ENCODE measurements around the gene ASTN1.

The ASTN1 gene

DNA sequence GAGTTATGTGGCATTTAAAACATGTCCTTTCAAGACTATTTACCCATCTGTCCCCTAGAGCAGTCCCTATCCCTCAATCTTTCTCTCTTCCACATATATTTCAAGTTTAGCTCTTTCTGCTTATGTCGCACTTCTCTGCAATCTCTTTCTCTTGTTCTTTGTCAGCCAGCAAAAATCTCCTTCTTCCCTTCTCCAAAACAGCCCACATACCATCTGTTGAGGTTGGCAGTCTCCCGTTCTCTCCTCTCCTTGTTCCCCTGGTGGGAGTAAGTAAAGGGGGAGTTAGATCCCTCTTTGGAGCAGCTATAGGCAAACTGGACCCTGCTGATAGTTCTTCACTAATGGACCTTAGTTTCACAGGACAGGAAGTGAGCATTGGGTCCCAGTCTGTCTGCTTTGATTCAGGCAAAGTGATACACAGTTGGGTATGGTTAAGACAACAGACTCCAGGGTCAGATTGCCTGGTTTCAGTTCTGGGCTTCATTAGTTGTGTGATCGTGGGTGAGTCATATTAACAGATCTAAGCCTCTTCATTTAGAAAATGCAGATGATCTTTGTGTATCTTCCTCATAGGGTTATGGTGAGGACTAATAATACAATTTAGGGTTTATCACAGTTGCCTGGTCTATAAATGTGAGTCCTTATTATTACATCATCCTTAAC, 25.9 kb upstream of the ASTN1 start:
- Histone ChIP-seq H2BK5ac (ENCODE audit: low read length) (no peak overlapping the region), H3K23ac (ENCODE audit: low read depth, low read length, poor library complexity) (no peak overlapping the region), H3K9ac (ENCODE audit: low read depth, low read length, poor library complexity) (no peak overlapping the region), H3K79me1 (ENCODE audit: low read depth, low read length) (no peaks in the 10 kb centered on the region), H4K8ac (ENCODE audit: low read depth, low read length) (no peak overlapping the region), H3K4me1 (ENCODE audit: control insufficient read depth in 2 of 2, insufficient read depth in 1 of 2, low read depth in 1 of 2, low read length in 2 of 2) (no peaks in the 10 kb centered on the region), H3K4me3 (ENCODE audit: low read length in 2 of 2) (no peak overlapping the region), H3K27me3 (ENCODE audit: control insufficient read depth in 3 of 3, insufficient read depth in 3 of 3, low read depth in 1 of 3, low read length in 3 of 3) (no peaks in the 10 kb centered on the region), H3K27ac (replicated peaks; ENCODE audit: low read length) (no peak overlapping the region), H2BK120ac (ENCODE audit: low read depth, low read length) (no peak overlapping the region), H3K14ac (ENCODE audit: low read length) (no peak overlapping the region), H2BK15ac (ENCODE audit: low read length) (no peak overlapping the region), H4K91ac (ENCODE audit: low read depth, low read length, poor library complexity) (no peak overlapping the region), H3K4me2 (ENCODE audit: insufficient read depth, low read length, poor library complexity, severe bottlenecking) (no peak overlapping the region), H3K9me3 (replicated peaks in 1 of 2; ENCODE audit: control insufficient read depth in 2 of 2, insufficient read depth in 1 of 2, low read depth in 1 of 2, low read length in 2 of 2) (no peaks in the 10 kb centered on the region), H3K36me3 (replicated peaks in 1 of 2; ENCODE audit: control insufficient read depth in 2 of 2, insufficient read depth in 2 of 2, low read length in 2 of 2) (no peaks in the 10 kb centered on the region), H3K18ac (ENCODE audit: low read length) (no peak overlapping the region), H2BK12ac (ENCODE audit: low read length) (no peak overlapping the region), H2AFZ (ENCODE audit: low read length) (no peak overlapping the region), H2AK5ac (ENCODE audit: low read depth, low read length) (no peak overlapping the region), H3K4ac (ENCODE audit: low read length) (no peak overlapping the region)
- DNase-seq (ENCODE audit: low spot score) = no peak
- WGBS, 2 donors (ENCODE audit: extremely low coverage in 2 of 2, insufficient read length in 2 of 2, insufficient replicate concordance in 1 of 2) = no CpG with 5 or more reads among the region's 3 CpGs

DNA sequence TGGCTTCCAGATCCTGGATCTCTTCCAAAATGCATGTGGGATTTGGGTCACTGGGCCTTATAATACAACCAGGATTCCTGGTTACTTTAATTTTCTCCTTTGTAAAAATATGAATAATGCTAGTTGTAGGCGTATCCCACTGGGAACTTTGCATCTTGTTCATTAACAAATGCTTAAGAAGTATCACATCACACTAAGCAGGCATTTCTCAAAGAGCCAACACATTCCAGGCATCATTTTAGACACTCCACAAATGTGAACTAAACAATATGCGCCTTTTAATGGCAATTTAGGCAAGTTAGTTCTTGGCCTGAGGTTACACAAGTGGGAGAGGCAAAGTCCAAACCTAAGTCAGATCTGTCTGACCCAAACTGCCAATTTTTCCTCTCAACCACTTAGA, 22.1 kb upstream of the ASTN1 start:
- H2BK15ac ChIP-seq (ENCODE audit: low read length) = no peak overlapping the region
- no peak overlapping the region for H3K4ac ChIP-seq (ENCODE audit: low read length)
- no peak overlapping the region for H2BK120ac ChIP-seq (ENCODE audit: low read depth, low read length)
- no peak overlapping the region for H2BK12ac ChIP-seq (ENCODE audit: low read length)
- no peak overlapping the region for H2AFZ ChIP-seq (ENCODE audit: low read length)
- no peak overlapping the region for H3K23ac ChIP-seq (ENCODE audit: low read depth, low read length, poor library complexity)
- DNase-seq (ENCODE audit: low spot score) = no peak
- H2AK5ac ChIP-seq (ENCODE audit: low read depth, low read length) = no peak overlapping the region
- H2BK5ac ChIP-seq (ENCODE audit: low read length) = no peak overlapping the region
- no peaks in the 10 kb centered on the region for H3K9me3 ChIP-seq (replicated peaks in 1 of 2; ENCODE audit: control insufficient read depth in 2 of 2, insufficient read depth in 1 of 2, low read depth in 1 of 2, low read length in 2 of 2)
- H3K18ac ChIP-seq (ENCODE audit: low read length) = no peak overlapping the region
- H3K79me1 ChIP-seq (ENCODE audit: low read depth, low read length) = no peaks in the 10 kb centered on the region
- no peak overlapping the region for H4K91ac ChIP-seq (ENCODE audit: low read depth, low read length, poor library complexity)
- H4K8ac ChIP-seq (ENCODE audit: low read depth, low read length) = no peak overlapping the region
- no peak overlapping the region for H3K4me2 ChIP-seq (ENCODE audit: insufficient read depth, low read length, poor library complexity, severe bottlenecking)
- WGBS, 2 donors (ENCODE audit: extremely low coverage in 2 of 2, insufficient read length in 2 of 2, insufficient replicate concordance in 1 of 2) = no CpG with 5 or more reads among the region's 2 CpGs
- H3K14ac ChIP-seq (ENCODE audit: low read length) = no peak overlapping the region
- H3K27me3 ChIP-seq (ENCODE audit: control insufficient read depth in 3 of 3, insufficient read depth in 3 of 3, low read depth in 1 of 3, low read length in 3 of 3) = peaks cover 0 to 4% (median 0%) of the 10 kb centered on the region in 3 experiments
- H3K27ac ChIP-seq (replicated peaks; ENCODE audit: low read length) = no peak overlapping the region
- no peak overlapping the region for H3K4me3 ChIP-seq (ENCODE audit: low read length in 2 of 2)
- peaks cover 0 to 1% of the 10 kb centered on the region in 2 donors for H3K4me1 ChIP-seq (ENCODE audit: control insufficient read depth in 2 of 2, insufficient read depth in 1 of 2, low read depth in 1 of 2, low read length in 2 of 2)
- no peak overlapping the region for H3K9ac ChIP-seq (ENCODE audit: low read depth, low read length, poor library complexity)
- no peaks in the 10 kb centered on the region for H3K36me3 ChIP-seq (replicated peaks in 1 of 2; ENCODE audit: control insufficient read depth in 2 of 2, insufficient read depth in 2 of 2, low read length in 2 of 2)

- no peak overlapping the region for H3K4ac ChIP-seq (ENCODE audit: low read length)
- no peak overlapping the region for H3K9ac ChIP-seq (ENCODE audit: low read depth, low read length, poor library complexity)
- no peaks in the 10 kb centered on the region for H3K9me3 ChIP-seq (replicated peaks in 1 of 2; ENCODE audit: control insufficient read depth in 2 of 2, insufficient read depth in 1 of 2, low read depth in 1 of 2, low read length in 2 of 2)
- DNase-seq (ENCODE audit: low spot score) = no peak
- H3K18ac ChIP-seq (ENCODE audit: low read length) = no peak overlapping the region
- H2AK5ac ChIP-seq (ENCODE audit: low read depth, low read length) = no peak overlapping the region
- H2BK5ac ChIP-seq (ENCODE audit: low read length) = no peak overlapping the region
- H2BK120ac ChIP-seq (ENCODE audit: low read depth, low read length) = no peak overlapping the region
- no peak overlapping the region for H3K4me3 ChIP-seq (ENCODE audit: low read length in 2 of 2)
- peaks cover 0 to 4% of the 10 kb centered on the region in 2 donors for H3K4me1 ChIP-seq (ENCODE audit: control insufficient read depth in 2 of 2, insufficient read depth in 1 of 2, low read depth in 1 of 2, low read length in 2 of 2)
- no peaks in the 10 kb centered on the region for H3K36me3 ChIP-seq (replicated peaks in 1 of 2; ENCODE audit: control insufficient read depth in 2 of 2, insufficient read depth in 2 of 2, low read length in 2 of 2)
- no peak overlapping the region for H3K4me2 ChIP-seq (ENCODE audit: insufficient read depth, low read length, poor library complexity, severe bottlenecking)
- no peak overlapping the region for H4K8ac ChIP-seq (ENCODE audit: low read depth, low read length)
- whole genome bisulfite sequencing, 2 donors (ENCODE audit: extremely low coverage in 2 of 2, insufficient read length in 2 of 2, insufficient replicate concordance in 1 of 2) = no CpG with 5 or more reads among the region's 5 CpGs
- H3K14ac ChIP-seq (ENCODE audit: low read length) = no peak overlapping the region
- no peak overlapping the region for H3K27ac ChIP-seq (replicated peaks; ENCODE audit: low read length)
- H4K91ac ChIP-seq (ENCODE audit: low read depth, low read length, poor library complexity) = no peak overlapping the region
- no peak overlapping the region for H2BK12ac ChIP-seq (ENCODE audit: low read length)
- no peak overlapping the region for H3K23ac ChIP-seq (ENCODE audit: low read depth, low read length, poor library complexity)
- no peaks in the 10 kb centered on the region for H3K79me1 ChIP-seq (ENCODE audit: low read depth, low read length)
- no peak overlapping the region for H2AFZ ChIP-seq (ENCODE audit: low read length)
- peaks cover 0 to 15% (median 8%) of the 10 kb centered on the region in 3 experiments for H3K27me3 ChIP-seq (ENCODE audit: control insufficient read depth in 3 of 3, insufficient read depth in 3 of 3, low read depth in 1 of 3, low read length in 3 of 3)
- no peak overlapping the region for H2BK15ac ChIP-seq (ENCODE audit: low read length)
These were observed 20.7 kb upstream of the ASTN1 start for GRCh38 chr1:177185209-177185608.

DNA sequence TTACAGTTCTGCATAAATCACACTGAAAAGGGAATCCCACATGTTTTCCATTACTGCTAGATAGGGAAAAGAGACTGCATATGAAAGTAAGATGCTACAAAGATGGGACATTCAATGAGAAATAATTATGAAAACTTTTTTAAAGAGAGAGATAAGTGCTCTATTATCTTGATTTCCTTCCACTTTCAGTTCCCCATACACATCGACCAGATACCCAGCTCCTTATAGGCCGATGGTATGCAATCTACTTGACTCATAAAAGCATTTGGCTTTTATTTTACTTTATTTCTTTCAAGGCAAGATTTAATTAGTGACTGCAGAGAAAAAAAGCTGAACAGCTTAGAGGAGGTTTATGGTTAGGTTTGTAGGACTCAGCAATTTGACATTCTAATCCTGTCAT, 19.3 kb upstream of the ASTN1 start:
- WGBS, 2 donors (ENCODE audit: extremely low coverage in 2 of 2, insufficient read length in 2 of 2, insufficient replicate concordance in 1 of 2) = no CpG with 5 or more reads among the region's 2 CpGs
- Histone ChIP-seq H3K4me2 (ENCODE audit: insufficient read depth, low read length, poor library complexity, severe bottlenecking) (no peak overlapping the region), H3K18ac (ENCODE audit: low read length) (no peak overlapping the region), H2AK5ac (ENCODE audit: low read depth, low read length) (no peak overlapping the region), H3K4ac (ENCODE audit: low read length) (no peak overlapping the region), H2BK5ac (ENCODE audit: low read length) (no peak overlapping the region), H2BK12ac (ENCODE audit: low read length) (no peak overlapping the region), H2BK15ac (ENCODE audit: low read length) (no peak overlapping the region), H2AFZ (ENCODE audit: low read length) (no peak overlapping the region), H3K4me1 (ENCODE audit: control insufficient read depth in 2 of 2, insufficient read depth in 1 of 2, low read depth in 1 of 2, low read length in 2 of 2) (peaks cover 0 to 4% of the 10 kb centered on the region in 2 donors), H3K27ac (replicated peaks; ENCODE audit: low read length) (no peak overlapping the region), H4K8ac (ENCODE audit: low read depth, low read length) (no peak overlapping the region), H3K9me3 (replicated peaks in 1 of 2; ENCODE audit: control insufficient read depth in 2 of 2, insufficient read depth in 1 of 2, low read depth in 1 of 2, low read length in 2 of 2) (no peaks in the 10 kb centered on the region), H2BK120ac (ENCODE audit: low read depth, low read length) (no peak overlapping the region), H3K23ac (ENCODE audit: low read depth, low read length, poor library complexity) (no peak overlapping the region), H3K79me1 (ENCODE audit: low read depth, low read length) (no peaks in the 10 kb centered on the region), H3K27me3 (ENCODE audit: control insufficient read depth in 3 of 3, insufficient read depth in 3 of 3, low read depth in 1 of 3, low read length in 3 of 3) (peaks cover 0 to 15% (median 10%) of the 10 kb centered on the region in 3 experiments), H3K14ac (ENCODE audit: low read length) (no peak overlapping the region), H3K36me3 (replicated peaks in 1 of 2; ENCODE audit: control insufficient read depth in 2 of 2, insufficient read depth in 2 of 2, low read length in 2 of 2) (no peaks in the 10 kb centered on the region), H4K91ac (ENCODE audit: low read depth, low read length, poor library complexity) (no peak overlapping the region), H3K9ac (ENCODE audit: low read depth, low read length, poor library complexity) (no peak overlapping the region), H3K4me3 (ENCODE audit: low read length in 2 of 2) (no peak overlapping the region)
- no peak for DNase-seq (ENCODE audit: low spot score)
